Measurements from ENCODE around the gene SRGAP3.

DNA sequence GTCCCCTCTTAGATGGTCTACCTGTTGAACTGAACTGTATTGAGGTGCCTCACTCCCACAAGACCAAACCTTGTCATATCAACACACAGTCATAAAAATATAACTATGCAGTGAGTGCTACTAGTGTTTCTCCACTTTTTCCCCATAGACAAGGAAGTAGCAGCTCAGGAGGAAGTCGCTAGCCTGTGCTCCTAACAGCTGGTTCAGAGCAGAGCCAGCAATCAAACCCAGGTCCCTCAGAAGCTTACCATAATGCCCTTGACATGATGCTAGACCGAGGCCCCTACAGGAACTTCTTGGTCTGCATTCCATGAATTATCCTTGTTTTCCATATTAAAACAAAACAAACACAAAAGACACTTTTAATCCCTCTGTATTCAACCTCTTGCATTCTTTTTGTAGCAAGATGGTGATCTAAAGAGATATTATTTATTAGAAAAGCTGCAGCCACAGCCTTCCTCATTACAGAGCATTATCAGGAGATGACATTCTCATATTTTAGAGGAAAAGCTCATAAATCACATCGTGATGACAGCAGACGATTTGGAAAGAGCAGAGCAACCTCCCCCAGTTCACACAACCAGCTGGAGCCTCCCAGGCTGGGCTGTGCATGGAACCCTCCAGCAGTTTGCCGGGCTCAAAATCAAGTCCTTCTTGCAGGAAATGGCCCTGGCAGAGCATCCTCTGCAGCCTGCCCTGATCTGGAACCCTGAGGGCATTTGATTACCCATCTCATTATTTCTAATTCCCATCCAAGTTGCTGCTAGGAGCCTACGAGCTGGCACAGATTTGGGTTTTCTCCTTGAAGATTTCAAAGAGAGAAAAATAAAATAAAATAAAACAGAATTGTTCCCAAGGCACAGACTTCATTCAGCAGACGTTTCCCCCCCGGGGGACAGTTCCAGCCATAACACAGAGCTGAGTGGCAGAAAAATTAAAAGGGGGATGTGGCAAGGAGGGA, 118.8 kb downstream of the SRGAP3 start:
- TF ChIP-seq TAF1 (IDR thresholded peaks at IDR 0.05; ENCODE audit: borderline replicate concordance, low read depth, low read length) = no peak
- no peak for TF ChIP-seq POLR2A (IDR thresholded peaks at IDR 0.05; ENCODE audit: low read depth, low read length)
- TF ChIP-seq POLR2AphosphoS5 (IDR thresholded peaks at IDR 0.05; ENCODE audit: low read depth, low read length) = no peak
